Fibroblast of skin of scalp (primary cell): Measurements from ENCODE around the gene OCIAD2. TPM values are rescaled to one million over a fixed set of nuclear protein-coding genes. Genes with fewer than 3 reads are reported as not detected.
A peak's percentile ranks its signal among the peaks of the same experiment; 100 is the strongest.
"Not testable (repeated sequence)": the region's sequence is repeated elsewhere in the genome, so short reads cannot be mapped to it uniquely, and the experiment has no call there.

Experiments used
- DNase-seq: peaks from one replicate; pipeline ENCODE4 v3.0.0-alpha.2; 2013
- polyA plus RNA-seq, 2 experiments: library from polyadenylated mRNA; unstranded; fragments of 120-200 nt; gene quantifications; one replicate each; pipeline ENCODE4 v1.2.1, GENCODE V29; 2013; ENCODE audit not compliant: insufficient read length in 2 of 2

OCIAD2 gene
- 17.8 TPM for polyA plus RNA-seq (2013, experiment 1 of 2; ENCODE audit: insufficient read length)
- polyA plus RNA-seq (2013, experiment 2 of 2; ENCODE audit: insufficient read length) = 18.9 TPM

- peak; percentile 33 for DNase-seq
These were observed at the start of gene OCIAD2 for GRCh38 chr4:48906206-48907173. TSS of gene OCIAD2 (minus strand) at chr4:48906774. CDS start at chr4:48904549, 2,225 bp downstream.

- no peak for DNase-seq
These were observed 47.7 kb upstream of the OCIAD2 start for GRCh38 chr4:48954314-48954713.

GRCh38 chr4:48949518-48950219 is 43.1 kb upstream of the OCIAD2 start:
- peak; percentile 50 for DNase-seq

GRCh38 chr4:48949086-48949485 is 42.5 kb upstream of the OCIAD2 start:
- DNase-seq = no peak

GRCh38 chr4:48947731-48948130 is 41.2 kb upstream of the OCIAD2 start:
- no peak for DNase-seq

- no peak for DNase-seq
These were observed 39.4 kb upstream of the OCIAD2 start for GRCh38 chr4:48945981-48946380.

GRCh38 chr4:48944756-48945241 is 38.2 kb upstream of the OCIAD2 start:
- DNase-seq = no peak

- no peak for DNase-seq
These were observed 37.7 kb upstream of the OCIAD2 start for GRCh38 chr4:48944252-48944651.

GRCh38 chr4:48943387-48943786 is 36.8 kb upstream of the OCIAD2 start:
- DNase-seq = no peak

- peak; percentile 52 for DNase-seq
These were observed 33.2 kb upstream of the OCIAD2 start for GRCh38 chr4:48939785-48940184.

GRCh38 chr4:48938831-48939230 is 32.3 kb upstream of the OCIAD2 start:
- no peak for DNase-seq

- DNase-seq = no peak
These were observed 30.5 kb upstream of the OCIAD2 start for GRCh38 chr4:48937033-48937432.

- DNase-seq = no peak
These were observed 24.9 kb upstream of the OCIAD2 start for GRCh38 chr4:48931459-48931858.

- DNase-seq = no peak
These were observed 24.1 kb upstream of the OCIAD2 start for GRCh38 chr4:48930654-48931053.

- DNase-seq = no peak
These were observed 17.8 kb upstream of the OCIAD2 start for GRCh38 chr4:48924416-48924815.

GRCh38 chr4:48923065-48923464 is 16.5 kb upstream of the OCIAD2 start:
- DNase-seq = not testable (repeated sequence)

- no peak for DNase-seq
These were observed 7.7 kb upstream of the OCIAD2 start for GRCh38 chr4:48914311-48914710.

GRCh38 chr4:48913346-48913745 is 6.8 kb upstream of the OCIAD2 start:
- peak; percentile 51 for DNase-seq

GRCh38 chr4:48912349-48912748 is 5.8 kb upstream of the OCIAD2 start:
- DNase-seq = no peak

- DNase-seq = peak; percentile 32
These were observed 3.9 kb upstream of the OCIAD2 start for GRCh38 chr4:48910511-48910910.

GRCh38 chr4:48909697-48910096 is 3.1 kb upstream of the OCIAD2 start:
- peak; percentile 94 for DNase-seq

- no peak for DNase-seq
These were observed 2.1 kb upstream of the OCIAD2 start for GRCh38 chr4:48908687-48909086.
